ENCODE data around the gene NXN.

DNA sequence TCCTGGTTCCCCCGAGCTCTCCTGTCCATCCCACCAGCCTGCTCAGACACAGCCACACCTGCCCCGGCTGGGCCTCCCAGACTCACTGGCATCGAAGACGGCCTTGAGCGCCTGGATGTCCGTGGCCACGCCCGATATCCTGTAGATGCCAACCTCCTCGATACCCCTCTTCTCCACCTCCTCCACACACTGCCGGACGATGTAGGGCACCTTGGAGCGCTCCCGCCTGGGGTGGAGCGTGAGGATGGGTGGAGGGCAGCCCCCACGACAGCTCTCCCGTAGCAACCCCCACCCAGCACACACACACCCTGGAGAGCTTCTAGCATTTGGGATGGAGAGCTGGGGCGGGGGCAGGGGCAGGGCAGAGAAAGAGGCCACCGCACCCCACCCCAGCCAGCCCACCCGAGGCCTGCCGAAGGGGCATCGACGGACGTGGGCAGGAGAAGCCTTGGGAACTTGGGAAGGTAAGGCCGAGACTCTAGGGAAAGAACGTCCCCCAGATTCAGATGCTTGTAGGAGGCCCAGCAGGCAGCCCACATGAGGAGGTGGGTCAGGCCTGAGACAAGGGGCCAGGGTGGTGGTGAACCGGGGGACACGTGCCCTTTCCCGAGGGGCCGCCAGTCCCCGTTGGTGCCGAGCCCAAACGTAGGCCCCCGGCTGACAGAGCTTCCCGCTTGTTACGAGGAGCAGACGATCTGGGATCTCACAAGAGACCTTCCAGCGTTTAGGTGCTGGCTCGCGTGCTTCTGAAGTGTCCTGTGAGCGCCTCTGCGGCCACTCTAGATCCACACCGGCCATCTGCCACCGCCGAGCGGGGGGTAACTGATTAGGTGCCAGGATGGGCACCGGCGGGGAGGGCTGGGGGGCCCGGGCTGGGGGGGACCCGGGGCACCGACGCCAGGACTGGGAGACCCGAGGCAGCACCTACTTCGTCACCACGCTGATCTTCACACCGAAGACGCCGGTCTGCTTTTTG lies 32.5 kb upstream of the NXN start:
- TF ChIP-seq, protein P1, sequence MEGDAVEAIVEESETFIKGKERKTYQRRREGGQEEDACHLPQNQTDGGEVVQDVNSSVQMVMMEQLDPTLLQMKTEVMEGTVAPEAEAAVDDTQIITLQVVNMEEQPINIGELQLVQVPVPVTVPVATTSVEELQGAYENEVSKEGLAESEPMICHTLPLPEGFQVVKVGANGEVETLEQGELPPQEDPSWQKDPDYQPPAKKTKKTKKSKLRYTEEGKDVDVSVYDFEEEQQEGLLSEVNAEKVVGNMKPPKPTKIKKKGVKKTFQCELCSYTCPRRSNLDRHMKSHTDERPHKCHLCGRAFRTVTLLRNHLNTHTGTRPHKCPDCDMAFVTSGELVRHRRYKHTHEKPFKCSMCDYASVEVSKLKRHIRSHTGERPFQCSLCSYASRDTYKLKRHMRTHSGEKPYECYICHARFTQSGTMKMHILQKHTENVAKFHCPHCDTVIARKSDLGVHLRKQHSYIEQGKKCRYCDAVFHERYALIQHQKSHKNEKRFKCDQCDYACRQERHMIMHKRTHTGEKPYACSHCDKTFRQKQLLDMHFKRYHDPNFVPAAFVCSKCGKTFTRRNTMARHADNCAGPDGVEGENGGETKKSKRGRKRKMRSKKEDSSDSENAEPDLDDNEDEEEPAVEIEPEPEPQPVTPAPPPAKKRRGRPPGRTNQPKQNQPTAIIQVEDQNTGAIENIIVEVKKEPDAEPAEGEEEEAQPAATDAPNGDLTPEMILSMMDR (IDR thresholded peaks at IDR 0.05), result no peak
- no peak for TF ChIP-seq POLR2A (IDR thresholded peaks at IDR 0.05)
